Tibial nerve (tissue), 4 donors: Measurements from ENCODE around the gene PRDX5. TPM values are rescaled to one million over a fixed set of nuclear protein-coding genes. Genes with fewer than 3 reads are reported as not detected.

Experiments used
- DNase-seq, 2 donors: peaks; one replicate each; pipeline ENCODE4 v3.0.0-alpha.2; 2019; ENCODE audit warnings: low spot score in 2 of 2
- H3K27ac ChIP-seq, 4 donors: fragments of 200-600 bp; sonication (generic) in 3 of 4; one replicate each; pipeline ENCODE4 v1.5.1; 2017 to 2019; ENCODE audit warnings: mild to moderate bottlenecking in 1 of 4
- H3K27me3 ChIP-seq, 2 donors: fragments of 200-600 bp; sonication (generic) in 1 of 2; one replicate each; pipeline versions ENCODE4 v1.5.1 to v1.6.0; 2017 to 2019
- H3K36me3 ChIP-seq, 3 donors: fragments of 200-600 bp; sonication (generic); one replicate each; pipeline ENCODE4 v1.5.1; 2018 to 2019
- H3K4me1 ChIP-seq, 4 donors: fragments of 200-600 bp; sonication (generic) in 3 of 4; one replicate each; pipeline ENCODE4 v1.5.1; 2017 to 2019
- H3K4me3 ChIP-seq, 4 donors: fragments of 200-600 bp; sonication (generic) in 3 of 4; one replicate each; pipeline ENCODE4 v1.5.1; 2017 to 2019; ENCODE audit warnings: mild to moderate bottlenecking in 1 of 4, moderate library complexity in 1 of 4
- H3K9me3 ChIP-seq, 4 donors: fragments of 200-600 bp; sonication (generic) in 3 of 4; one replicate each; pipeline ENCODE4 v1.5.1; 2017 to 2019
- EP300 ChIP-seq, 2 donors: sonication (generic); formaldehyde crosslinking; IDR thresholded peaks; one replicate each; pipeline ENCODE4 v1.6.1; 2017; ENCODE audit warnings: antibody characterized with exemption in 2 of 2, mild to moderate bottlenecking in 1 of 2
- POLR2A ChIP-seq, 2 donors: fragments of 450-650 bp; IDR thresholded peaks; one replicate each; pipeline ENCODE4 v1.6.1; 2017; ENCODE audit warnings: antibody characterized with exemption in 2 of 2, mild to moderate bottlenecking in 2 of 2, moderate library complexity in 2 of 2
- WGBS, 2 donors: methylation state at CpG; one replicate each; pipeline ENCODE4 v1.1.5; 2018; 5-methylcytosine and 5-hydroxymethylcytosine counted together
- total RNA-seq, 4 donors: library from RNA; depleted of rRNA; stranded (reverse); fragments of >200 nt; gene quantifications; one replicate each; pipeline ENCODE4 v1.1.0, GENCODE V29; 2016
- TF ChIP-seq, protein P1 (sequence below), 5 experiments: fragments of 200-600 bp in 3 of 5; fragments of 450-650 bp in 2 of 5; sonication (generic) in 3 of 5; IDR thresholded peaks; one replicate each; pipeline ENCODE4 v1.5.1; 2016 to 2019; ENCODE audit warnings: antibody characterized with exemption in 5 of 5, mild to moderate bottlenecking in 3 of 5, moderate library complexity in 2 of 5

Gene PRDX5
- total RNA-seq, 4 donors from 2014 or later, result 142 to 246 (median 204) TPM

DNA sequence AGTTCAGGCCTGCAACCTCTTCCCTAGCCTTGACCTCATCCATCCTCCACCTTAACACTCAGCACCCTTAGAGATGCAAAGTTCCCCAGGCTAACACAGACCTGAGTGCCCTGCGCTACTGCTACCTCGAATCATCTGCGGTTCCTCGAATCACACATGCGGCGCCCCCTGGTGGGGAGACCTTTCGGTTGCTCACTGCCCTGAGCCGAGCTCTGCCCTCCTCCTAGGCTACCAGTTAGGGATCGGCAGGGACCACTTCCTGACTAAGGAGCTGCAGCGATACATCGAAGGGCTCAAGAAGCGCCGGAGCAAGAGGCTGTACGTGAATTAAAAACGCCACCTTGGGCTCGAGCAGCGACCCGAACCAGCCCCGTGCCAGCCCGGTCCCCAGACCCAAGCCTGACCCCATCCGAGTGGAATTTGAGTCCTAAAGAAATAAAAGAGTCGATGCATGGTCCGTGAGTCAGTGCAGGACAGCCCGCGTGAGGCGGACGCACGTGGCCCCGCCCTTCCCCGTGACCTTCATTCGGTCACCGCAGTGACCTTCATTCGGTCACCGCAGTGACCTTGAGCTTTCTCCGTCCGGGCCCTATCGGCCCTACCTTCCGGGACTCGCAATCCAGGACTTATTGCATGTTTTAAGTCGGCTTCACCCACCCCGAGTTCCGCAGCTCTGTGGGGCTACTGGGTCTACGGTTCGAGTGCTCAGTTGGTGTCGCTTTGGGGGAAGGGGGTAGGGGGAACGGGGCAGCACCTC is 13.4 kb upstream of the PRDX5 start:
- peaks cover 0 to 45% of the 10 kb centered on the region in 2 donors for H3K27me3 ChIP-seq
- peak overlapping the region; percentile 55 to 85 (median 72) for H3K4me3 ChIP-seq
- TF ChIP-seq POLR2A (IDR thresholded peaks at IDR 0.05) (no peak), EP300 (IDR thresholded peaks at IDR 0.05) (peak in 1 of 2 donors; percentile 31)
- TF ChIP-seq, protein P1, sequence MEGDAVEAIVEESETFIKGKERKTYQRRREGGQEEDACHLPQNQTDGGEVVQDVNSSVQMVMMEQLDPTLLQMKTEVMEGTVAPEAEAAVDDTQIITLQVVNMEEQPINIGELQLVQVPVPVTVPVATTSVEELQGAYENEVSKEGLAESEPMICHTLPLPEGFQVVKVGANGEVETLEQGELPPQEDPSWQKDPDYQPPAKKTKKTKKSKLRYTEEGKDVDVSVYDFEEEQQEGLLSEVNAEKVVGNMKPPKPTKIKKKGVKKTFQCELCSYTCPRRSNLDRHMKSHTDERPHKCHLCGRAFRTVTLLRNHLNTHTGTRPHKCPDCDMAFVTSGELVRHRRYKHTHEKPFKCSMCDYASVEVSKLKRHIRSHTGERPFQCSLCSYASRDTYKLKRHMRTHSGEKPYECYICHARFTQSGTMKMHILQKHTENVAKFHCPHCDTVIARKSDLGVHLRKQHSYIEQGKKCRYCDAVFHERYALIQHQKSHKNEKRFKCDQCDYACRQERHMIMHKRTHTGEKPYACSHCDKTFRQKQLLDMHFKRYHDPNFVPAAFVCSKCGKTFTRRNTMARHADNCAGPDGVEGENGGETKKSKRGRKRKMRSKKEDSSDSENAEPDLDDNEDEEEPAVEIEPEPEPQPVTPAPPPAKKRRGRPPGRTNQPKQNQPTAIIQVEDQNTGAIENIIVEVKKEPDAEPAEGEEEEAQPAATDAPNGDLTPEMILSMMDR (IDR thresholded peaks at IDR 0.05), result peak; percentile 81 to 93 (median 84)
- WGBS, 2 donors, result 1% methylated on average over 38 to 40 of the region's 46 CpGs
- peak; percentile 87 to 94 for DNase-seq
- H3K9me3 ChIP-seq, result no peaks in the 10 kb centered on the region
- peaks cover 0 to 47% (median 27%) of the 10 kb centered on the region in 4 donors for H3K4me1 ChIP-seq
- peak overlapping the region; percentile 55 to 92 (median 85) for H3K27ac ChIP-seq
- peaks cover 0 to 10% (median 0%) of the 10 kb centered on the region in 3 donors for H3K36me3 ChIP-seq

DNA sequence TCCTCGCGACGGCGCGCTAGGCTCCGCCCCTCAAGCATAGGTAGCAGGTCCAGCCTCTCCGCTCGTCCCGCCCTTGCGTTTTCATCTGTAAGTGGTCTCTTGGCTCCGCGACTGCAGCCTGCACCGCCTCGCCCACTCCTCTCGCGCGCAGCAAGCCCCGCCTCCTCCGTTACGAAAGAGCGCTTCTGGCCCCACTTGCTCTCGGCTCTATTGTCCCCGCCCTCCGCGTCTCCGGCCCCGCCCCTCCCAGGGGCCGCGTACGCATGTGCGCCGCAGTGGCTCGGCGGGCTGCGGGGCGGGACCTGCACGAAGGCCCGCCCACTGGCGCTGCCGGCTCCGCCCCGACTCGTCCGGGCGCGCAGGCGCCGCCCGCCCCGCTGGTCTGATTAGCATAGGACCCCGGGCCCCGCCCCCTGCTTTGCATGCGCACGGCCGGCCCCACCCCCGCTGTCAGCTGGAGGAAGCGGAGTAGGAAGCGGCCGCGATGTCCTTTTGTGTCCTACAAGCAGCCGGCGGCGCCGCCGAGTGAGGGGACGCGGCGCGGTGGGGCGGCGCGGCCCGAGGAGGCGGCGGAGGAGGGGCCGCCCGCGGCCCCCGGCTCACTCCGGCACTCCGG is 12.7 kb upstream of the PRDX5 start, which contains the start of gene ESRRA:
TSS of gene ESRRA (plus strand) at position 450 of the 616 bp plus-strand sequence. CDS start 1,656 bp downstream, outside the sequence.
- Histone ChIP-seq H3K27ac (peak within 1 kb of the TSS; percentile 55 to 92 (median 85)), H3K4me1 (peaks cover 0 to 40% (median 20%) of the 10 kb centered on the region in 4 donors), H3K27me3 (peaks cover 0 to 38% of the 10 kb centered on the region in 2 donors), H3K9me3 (no peaks in the 10 kb centered on the region), H3K4me3 (peak within 1 kb of the TSS; percentile 55 to 85 (median 72)), H3K36me3 (peaks cover 0 to 10% (median 0%) of the 10 kb centered on the region in 3 donors)
- DNase-seq, result peak; percentile 100
- TF ChIP-seq, protein P1 (IDR thresholded peaks at IDR 0.05), result no peak
- peak in 1 of 2 donors; percentile 49 for TF ChIP-seq POLR2A (IDR thresholded peaks at IDR 0.05)
- peak in 1 of 2 donors; percentile 68 for TF ChIP-seq EP300 (IDR thresholded peaks at IDR 0.05)
- WGBS, 2 donors, result 1% methylated on average over 38 to 43 of the region's 81 CpGs

DNA sequence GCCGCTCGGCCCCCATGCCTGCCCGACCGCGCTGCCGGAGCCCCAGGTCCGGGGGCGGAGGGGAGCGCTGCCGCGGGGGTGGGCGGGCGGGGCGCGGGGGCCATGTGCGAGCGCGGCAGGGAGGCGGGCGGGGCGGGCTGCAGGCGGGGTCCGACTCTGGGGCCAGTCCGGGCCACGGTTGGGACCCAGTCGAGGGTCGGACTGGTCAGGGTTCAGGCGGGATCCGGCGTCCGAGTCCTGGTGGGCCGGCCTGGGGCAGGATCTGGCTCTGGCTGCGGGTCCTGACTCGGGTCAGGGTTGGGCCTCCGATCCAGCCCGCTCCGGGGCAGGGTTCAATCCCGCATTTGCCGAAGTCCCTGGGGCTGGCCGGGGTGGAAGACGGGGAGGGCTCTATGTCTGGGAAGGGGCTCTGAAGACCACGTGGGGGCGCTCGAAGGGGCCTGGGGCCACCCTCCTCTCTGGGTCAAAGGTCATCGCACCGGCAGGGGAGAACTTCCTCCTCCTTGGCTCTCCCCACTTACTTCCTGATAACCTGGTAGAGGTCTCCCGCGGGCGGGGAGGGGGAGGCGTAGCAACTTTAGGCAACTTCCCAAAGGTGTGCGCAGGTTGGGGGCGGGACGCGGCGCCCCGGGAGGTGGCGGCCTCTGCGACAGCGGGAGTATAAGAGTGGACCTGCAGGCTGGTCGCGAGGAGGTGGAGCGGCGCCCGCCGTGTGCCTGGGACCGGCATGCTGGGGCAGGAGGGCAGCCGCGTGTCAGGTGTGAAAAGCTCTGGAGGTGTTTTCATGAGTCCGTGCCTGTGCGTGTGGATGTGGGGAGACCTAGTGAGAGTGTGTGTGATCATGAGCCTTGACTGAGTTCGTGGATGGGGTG is 12.0 kb upstream of the PRDX5 start:
- H3K4me1 ChIP-seq, result peaks cover 0 to 32% (median 12%) of the 10 kb centered on the region in 4 donors
- peak overlapping the region; percentile 50 to 85 (median 72) for H3K4me3 ChIP-seq
- H3K27me3 ChIP-seq, result peaks cover 0 to 30% of the 10 kb centered on the region in 2 donors
- H3K27ac ChIP-seq, result peak overlapping the region; percentile 24 to 92 (median 80)
- peak in 1 of 2 donors; percentile 42 for DNase-seq
- 2 to 5% methylated on average over 16 to 29 of the region's 71 CpGs for WGBS, 2 donors
- TF ChIP-seq POLR2A (IDR thresholded peaks at IDR 0.05) (no peak), EP300 (IDR thresholded peaks at IDR 0.05) (no peak)
- TF ChIP-seq, protein P1 (IDR thresholded peaks at IDR 0.05), result peak in 2 of 5 experiments; percentile 14 to 16
- no peaks in the 10 kb centered on the region for H3K9me3 ChIP-seq
- H3K36me3 ChIP-seq, result peaks cover 0 to 10% (median 0%) of the 10 kb centered on the region in 3 donors

DNA sequence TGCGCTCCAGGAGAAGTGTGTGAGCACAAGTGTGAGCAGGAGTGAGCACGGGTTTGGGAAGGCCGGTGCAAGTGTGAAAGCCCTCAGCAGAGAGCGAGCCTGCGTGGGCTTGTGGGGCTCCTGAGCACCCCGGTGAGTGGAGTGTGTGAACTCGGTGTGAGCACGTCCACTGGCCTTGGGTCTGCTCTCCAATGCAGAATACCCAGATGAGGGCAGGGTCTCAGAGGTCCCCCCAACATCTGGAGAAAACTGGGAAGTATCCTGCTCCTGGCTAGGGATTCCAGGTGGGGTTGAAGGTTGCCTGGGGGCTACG is 11.4 kb upstream of the PRDX5 start:
- peak overlapping the region in 3 of 4 donors; percentile 79 to 92 (median 81) for H3K27ac ChIP-seq
- no peak for TF ChIP-seq EP300 (IDR thresholded peaks at IDR 0.05)
- TF ChIP-seq POLR2A (IDR thresholded peaks at IDR 0.05), result no peak
- TF ChIP-seq, protein P1 (IDR thresholded peaks at IDR 0.05), result no peak
- H3K4me1 ChIP-seq, result peaks cover 0 to 26% (median 12%) of the 10 kb centered on the region in 4 donors
- 26 to 39% methylated on average over 7 to 9 of the region's 9 CpGs for WGBS, 2 donors
- H3K9me3 ChIP-seq, result no peaks in the 10 kb centered on the region
- H3K27me3 ChIP-seq, result peaks cover 0 to 24% of the 10 kb centered on the region in 2 donors
- peak overlapping the region; percentile 50 to 85 (median 72) for H3K4me3 ChIP-seq
- no peak for DNase-seq
- peaks cover 0 to 10% (median 0%) of the 10 kb centered on the region in 3 donors for H3K36me3 ChIP-seq
